ENCODE data around the gene CAMK2D. TPM values are rescaled to one million over a fixed set of nuclear protein-coding genes. Genes with fewer than 3 reads are reported as not detected.

CAMK2D gene
- total RNA-seq, 1 experiment from 2014 or later = 22.1 TPM

GRCh38 chr4:113547487-113548042, 214.0 kb downstream of the CAMK2D start:
- peak; percentile 87 for DNase-seq
- no peaks in the 10 kb centered on the region for H3K9me3 Mint-ChIP-seq (ENCODE audit: low read depth, unreplicated experiment)
- no TSS peak for BruUV-seq (replicated peaks)
- H3K27me3 Mint-ChIP-seq (ENCODE audit: unreplicated experiment) = no peaks in the 10 kb centered on the region
- H3K36me3 Mint-ChIP-seq (ENCODE audit: insufficient read depth, unreplicated experiment) = no peaks in the 10 kb centered on the region
- TF ChIP-seq CTCF (IDR thresholded peaks at IDR 0.05; ENCODE audit: unreplicated experiment) = peak; percentile 82
- CTCF ChIA-PET = interaction anchor here (0.6 to 1.5 kb wide), 9 partner anchors 9 to 213 kb away, joined by 3 to 11 read pairs (median 5); no protein-coding TSS in a partner anchor
- intact Hi-C loops (cut with micrococcal nuclease; ENCODE audit: unreplicated experiment) = loop anchor here (1.0 to 5.0 kb wide), 3 partner anchors 89 to 215 kb away; no protein-coding TSS in a partner anchor
- H3K4me3 Mint-ChIP-seq (ENCODE audit: low read depth, unreplicated experiment) = no peak overlapping the region
- H3K4me1 Mint-ChIP-seq (ENCODE audit: low read depth, unreplicated experiment) = peaks cover 9% of the 10 kb centered on the region
- H3K27ac Mint-ChIP-seq (ENCODE audit: unreplicated experiment) = peak overlapping the region; percentile 56

GRCh38 chr4:113541933-113542332, 219.6 kb downstream of the CAMK2D start:
- no peaks in the 10 kb centered on the region for H3K4me1 Mint-ChIP-seq (ENCODE audit: low read depth, unreplicated experiment)
- intact Hi-C loops (cut with micrococcal nuclease; ENCODE audit: unreplicated experiment) = no loop called here
- H3K27me3 Mint-ChIP-seq (ENCODE audit: unreplicated experiment) = no peaks in the 10 kb centered on the region
- no peak overlapping the region for H3K27ac Mint-ChIP-seq (ENCODE audit: unreplicated experiment)
- no peak for TF ChIP-seq CTCF (IDR thresholded peaks at IDR 0.05; ENCODE audit: unreplicated experiment)
- no peak overlapping the region for H3K4me3 Mint-ChIP-seq (ENCODE audit: low read depth, unreplicated experiment)
- no TSS peak for BruUV-seq (replicated peaks)
- no peaks in the 10 kb centered on the region for H3K9me3 Mint-ChIP-seq (ENCODE audit: low read depth, unreplicated experiment)
- CTCF ChIA-PET = no interaction called here
- no peaks in the 10 kb centered on the region for H3K36me3 Mint-ChIP-seq (ENCODE audit: insufficient read depth, unreplicated experiment)
- no peak for DNase-seq

- no peaks in the 10 kb centered on the region for H3K36me3 Mint-ChIP-seq (ENCODE audit: insufficient read depth, unreplicated experiment)
- H3K27ac Mint-ChIP-seq (ENCODE audit: unreplicated experiment) = no peak overlapping the region
- no peaks in the 10 kb centered on the region for H3K27me3 Mint-ChIP-seq (ENCODE audit: unreplicated experiment)
- no peaks in the 10 kb centered on the region for H3K9me3 Mint-ChIP-seq (ENCODE audit: low read depth, unreplicated experiment)
- no peak for TF ChIP-seq CTCF (IDR thresholded peaks at IDR 0.05; ENCODE audit: unreplicated experiment)
- intact Hi-C loops (cut with micrococcal nuclease; ENCODE audit: unreplicated experiment) = no loop called here
- CTCF ChIA-PET = no interaction called here
- BruUV-seq (replicated peaks) = no TSS peak
- no peaks in the 10 kb centered on the region for H3K4me1 Mint-ChIP-seq (ENCODE audit: low read depth, unreplicated experiment)
- no peak overlapping the region for H3K4me3 Mint-ChIP-seq (ENCODE audit: low read depth, unreplicated experiment)
- no peak for DNase-seq
Measured at GRCh38 chr4:113540859-113541258, 220.7 kb downstream of the CAMK2D start.

- DNase-seq = no peak
- no peak for TF ChIP-seq CTCF (IDR thresholded peaks at IDR 0.05; ENCODE audit: unreplicated experiment)
- intact Hi-C loops (cut with micrococcal nuclease; ENCODE audit: unreplicated experiment) = no loop called here
- BruUV-seq (replicated peaks) = no TSS peak
- H3K36me3 Mint-ChIP-seq (ENCODE audit: insufficient read depth, unreplicated experiment) = no peaks in the 10 kb centered on the region
- no peaks in the 10 kb centered on the region for H3K4me1 Mint-ChIP-seq (ENCODE audit: low read depth, unreplicated experiment)
- H3K27me3 Mint-ChIP-seq (ENCODE audit: unreplicated experiment) = no peaks in the 10 kb centered on the region
- CTCF ChIA-PET = no interaction called here
- no peak overlapping the region for H3K4me3 Mint-ChIP-seq (ENCODE audit: low read depth, unreplicated experiment)
- H3K9me3 Mint-ChIP-seq (ENCODE audit: low read depth, unreplicated experiment) = no peaks in the 10 kb centered on the region
- no peak overlapping the region for H3K27ac Mint-ChIP-seq (ENCODE audit: unreplicated experiment)
Measured at GRCh38 chr4:113539408-113539807, 222.1 kb downstream of the CAMK2D start.

Measured in Calu3 (cell line).